PC-3 (cell line): ENCODE measurements around the gene POLRMT.

Experiments used
- EZH2 ChIP-seq: fragments of 300-600 bp; sonication (generic); IDR thresholded peaks from one replicate; pipeline ENCODE4 v1.6.1; 2017; ENCODE audit warnings: antibody characterized with exemption, mild to moderate bottlenecking, low read length; ENCODE audit not compliant: unreplicated experiment
- TF ChIP-seq, protein P1 (sequence below): fragments of 300-600 bp; sonication (generic); conservative IDR thresholded peaks from 2 replicates; pipeline ENCODE4 v1.5.1; 2017; ENCODE audit warnings: antibody characterized with exemption, low read depth, mild to moderate bottlenecking, low read length

DNA sequence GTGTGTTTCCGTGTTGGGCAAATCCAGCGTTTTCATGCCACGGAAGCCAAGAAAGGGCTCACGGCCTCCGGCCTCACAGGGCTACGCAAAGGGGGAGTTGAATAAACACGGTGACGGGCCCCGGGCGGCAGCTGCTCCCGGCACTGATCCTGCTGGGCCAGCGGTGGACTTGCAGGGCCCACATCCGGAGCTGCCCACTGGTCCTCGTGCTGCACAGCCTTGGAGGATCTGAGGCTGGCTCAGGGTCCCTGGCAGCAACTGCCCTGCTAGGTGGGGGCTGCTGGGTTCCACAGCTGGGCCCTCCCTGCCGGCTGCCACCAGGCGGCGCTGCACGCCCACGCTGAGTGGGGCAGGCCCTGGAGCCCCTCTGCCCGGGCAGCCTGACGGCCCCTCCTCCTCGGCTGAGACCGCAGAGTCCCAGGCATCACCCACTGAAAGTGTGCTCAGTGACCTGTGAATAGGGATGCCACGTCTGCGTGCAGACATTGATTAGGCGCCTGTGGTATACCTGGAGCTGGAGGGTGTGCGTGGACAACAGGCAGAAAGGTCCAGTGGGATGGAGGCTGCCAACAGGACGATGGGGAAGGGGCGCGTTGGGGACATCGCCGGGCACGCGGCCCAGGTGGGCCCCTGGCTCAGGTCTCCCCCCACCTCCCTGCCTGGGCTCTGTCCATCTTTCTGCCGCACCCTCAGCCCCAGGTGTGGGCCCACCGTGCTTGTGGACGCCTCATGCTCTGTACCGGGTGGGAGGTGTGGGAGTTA is 48.9 kb downstream of the POLRMT start:
- TF ChIP-seq, protein P1, sequence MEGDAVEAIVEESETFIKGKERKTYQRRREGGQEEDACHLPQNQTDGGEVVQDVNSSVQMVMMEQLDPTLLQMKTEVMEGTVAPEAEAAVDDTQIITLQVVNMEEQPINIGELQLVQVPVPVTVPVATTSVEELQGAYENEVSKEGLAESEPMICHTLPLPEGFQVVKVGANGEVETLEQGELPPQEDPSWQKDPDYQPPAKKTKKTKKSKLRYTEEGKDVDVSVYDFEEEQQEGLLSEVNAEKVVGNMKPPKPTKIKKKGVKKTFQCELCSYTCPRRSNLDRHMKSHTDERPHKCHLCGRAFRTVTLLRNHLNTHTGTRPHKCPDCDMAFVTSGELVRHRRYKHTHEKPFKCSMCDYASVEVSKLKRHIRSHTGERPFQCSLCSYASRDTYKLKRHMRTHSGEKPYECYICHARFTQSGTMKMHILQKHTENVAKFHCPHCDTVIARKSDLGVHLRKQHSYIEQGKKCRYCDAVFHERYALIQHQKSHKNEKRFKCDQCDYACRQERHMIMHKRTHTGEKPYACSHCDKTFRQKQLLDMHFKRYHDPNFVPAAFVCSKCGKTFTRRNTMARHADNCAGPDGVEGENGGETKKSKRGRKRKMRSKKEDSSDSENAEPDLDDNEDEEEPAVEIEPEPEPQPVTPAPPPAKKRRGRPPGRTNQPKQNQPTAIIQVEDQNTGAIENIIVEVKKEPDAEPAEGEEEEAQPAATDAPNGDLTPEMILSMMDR: peak; percentile 80
- no peak for TF ChIP-seq EZH2
